HepG2 (cell line): ENCODE measurements around the gene REEP6. TPM values are rescaled to one million over a fixed set of nuclear protein-coding genes. Genes with fewer than 3 reads are reported as not detected.

Experiments used
- ATAC-seq: fragments of 200-7000 bp; cut with Tn5 transposase; 3 replicates; pipeline ENCODE4 v1.9.1; 2020; ENCODE audit warnings: mild to moderate bottlenecking, moderate library complexity
- BruUV-seq: library from RNA; stranded (reverse); fragments of 400-500 nt; replicated peaks from 2 replicates; lab custom pipeline; 2021; lab: Mats Ljungman, UMichigan
- CTCF ChIA-PET: fragments of 300-600 bp; formaldehyde crosslinking; extraction: SDS; loops from one replicate; lab custom pipeline; 2021; ENCODE audit warnings: low total read pairs, inconsistent platforms, low intra/inter-chr PET ratio; lab: Yijun Ruan, JAX
- POLR2A ChIA-PET: fragments of 350-600 bp; sonication (Branson Sonifier 250); formaldehyde crosslinking; loops from one replicate; lab custom pipeline; 2020; ENCODE audit warnings: antibody characterized with exemption, inconsistent platforms; lab: Yijun Ruan, JAX
- DNase-seq: peaks from one replicate; pipeline ENCODE4 v3.0.0-alpha.2; 2015; ENCODE audit warnings: low spot score
- FAIRE-seq: peaks from 3 replicates; lab custom pipeline; 2011; peaks lifted over from hg19 to GRCh38; lab: Jason Lieb, UNC
- H2AFZ ChIP-seq: one replicate; pipeline ENCODE4 v1.6.1; 2011; ENCODE audit warnings: low read length, inconsistent platforms
- H3K27ac ChIP-seq: fragments of 300-600 bp; 3 replicates; pipeline ENCODE4 v1.8.0; 2011; ENCODE audit warnings: mixed run types, mild to moderate bottlenecking, mixed read lengths, low read length, inconsistent platforms; ENCODE audit not compliant: insufficient read depth; ENCODE audit errors: extremely low read length
- H3K27me3 ChIP-seq, 2 experiments: fragments of 200-600 bp in 1 of 2; 2 replicates in 1 of 2; 3 replicates in 1 of 2; pipeline versions ENCODE4 v1.6.0 to v1.8.0; 2011; ENCODE audit warnings: low read length in 2 of 2, mild to moderate bottlenecking in 2 of 2, moderate library complexity in 2 of 2, inconsistent platforms in 1 of 2; ENCODE audit not compliant: insufficient read depth in 2 of 2, control insufficient read depth in 1 of 2
- H3K36me3 ChIP-seq, 2 experiments: fragments of 200-600 bp in 1 of 2; replicated peaks in 1 of 2; 2 replicates in 1 of 2; 3 replicates in 1 of 2; pipeline versions ENCODE4 v1.5.1 to v1.8.0; 2011; ENCODE audit warnings: low read length in 2 of 2, inconsistent platforms in 1 of 2; ENCODE audit not compliant: insufficient read depth in 2 of 2, control insufficient read depth in 1 of 2
- H3K4me1 ChIP-seq: 2 replicates; pipeline ENCODE4 v1.5.1; 2012; ENCODE audit warnings: low read length, inconsistent platforms; ENCODE audit not compliant: insufficient read depth
- H3K4me2 ChIP-seq: 2 replicates; pipeline ENCODE4 v1.6.0; 2011; ENCODE audit warnings: low read depth, low read length, inconsistent platforms
- H3K4me3 ChIP-seq, 3 experiments: fragments of 200-600 bp in 1 of 3; sonication (generic), shearing (Covaris generic) in 1 of 3; replicated peaks in 1 of 3; 2 replicates each; pipeline ENCODE4 v1.5.1; 2011 to 2016; ENCODE audit warnings: low read length in 3 of 3, inconsistent platforms in 2 of 3, low read depth in 2 of 3, mild to moderate bottlenecking in 2 of 3, control low read depth in 1 of 3, mixed read lengths in 1 of 3; ENCODE audit not compliant: insufficient read depth in 1 of 3
- H3K79me2 ChIP-seq: one replicate; pipeline ENCODE4 v1.6.1; 2011; ENCODE audit warnings: low read length, inconsistent platforms; ENCODE audit not compliant: insufficient read depth
- H3K9ac ChIP-seq: 2 replicates; pipeline ENCODE4 v1.6.0; 2011; ENCODE audit warnings: mild to moderate bottlenecking, low read depth, low read length, inconsistent platforms; ENCODE audit not compliant: insufficient read depth
- H3K9me3 ChIP-seq: 2 replicates; pipeline ENCODE4 v1.5.1; 2012; ENCODE audit warnings: mild to moderate bottlenecking, low read length
- H4K20me1 ChIP-seq: 2 replicates; pipeline ENCODE4 v1.6.0; 2011; ENCODE audit warnings: inconsistent platforms, mild to moderate bottlenecking, low read length, moderate library complexity; ENCODE audit not compliant: insufficient read depth
- AGO1 ChIP-seq: fragments of 200-400 bp; formaldehyde crosslinking; IDR thresholded peaks from 2 replicates; pipeline ENCODE4 v1.6.1; 2017; ENCODE audit warnings: mild to moderate bottlenecking, low read depth, low read length, moderate library complexity; ENCODE audit not compliant: poor library complexity, severe bottlenecking
- BCL6 ChIP-seq: IDR thresholded peaks from 2 replicates; pipeline ENCODE4 v1.6.1; 2016; ENCODE audit warnings: missing genetic modification reagents, missing compliant biosample characterization
- E2F2 ChIP-seq: sonication (generic); formaldehyde crosslinking; IDR thresholded peaks from 2 replicates; pipeline ENCODE4 v1.4.0; 2020; ENCODE audit warnings: missing genetic modification reagents, borderline replicate concordance
- HMGXB4 ChIP-seq, 2 experiments: sonication (generic) in 1 of 2; formaldehyde crosslinking in 1 of 2; IDR thresholded peaks; 2 replicates each; pipeline versions ENCODE4 v1.4.0 to v1.6.1; 2018 to 2020; ENCODE audit warnings: missing genetic modification reagents in 2 of 2, borderline replicate concordance in 1 of 2, low read depth in 1 of 2, mild to moderate bottlenecking in 1 of 2, missing biosample characterization in 1 of 2
- KLF16 ChIP-seq, 2 experiments: sonication (generic) in 1 of 2; formaldehyde crosslinking in 1 of 2; IDR thresholded peaks; 2 replicates each; pipeline versions ENCODE4 v1.6.1 to v1.8.0; 2016 to 2023; ENCODE audit warnings: missing genetic modification reagents in 2 of 2, missing compliant biosample characterization in 1 of 2
- MXD4 ChIP-seq: IDR thresholded peaks from 2 replicates; pipeline ENCODE4 v1.6.1; 2016; ENCODE audit warnings: mild to moderate bottlenecking, missing biosample characterization, missing genetic modification reagents
- NFYC ChIP-seq: IDR thresholded peaks from 2 replicates; pipeline ENCODE4 v1.6.1; 2016; ENCODE audit warnings: missing genetic modification reagents, missing compliant biosample characterization
- SIN3A ChIP-seq: IDR thresholded peaks from 2 replicates; pipeline ENCODE4 v1.6.1; 2011; ENCODE audit warnings: low read depth, mild to moderate bottlenecking, control low read depth, low read length, borderline replicate concordance
- SOX6 ChIP-seq, 2 experiments: fragments of 450-650 bp in 1 of 2; sonication (generic) in 1 of 2; formaldehyde crosslinking in 1 of 2; IDR thresholded peaks; 2 replicates each; pipeline versions ENCODE4 v1.4.0 to v1.6.1; 2017 to 2020; ENCODE audit warnings: antibody characterized with exemption in 1 of 2, mild to moderate bottlenecking in 1 of 2, missing genetic modification reagents in 1 of 2
- STAG1 ChIP-seq: sonication (generic); formaldehyde crosslinking; IDR thresholded peaks from 2 replicates; pipeline ENCODE4 v1.4.0; 2020; ENCODE audit warnings: missing genetic modification reagents
- THRA ChIP-seq: sonication (generic); formaldehyde crosslinking; IDR thresholded peaks from 2 replicates; pipeline ENCODE4 v1.4.0; 2020; ENCODE audit warnings: missing genetic modification reagents, borderline replicate concordance
- YEATS2 ChIP-seq: sonication (generic); formaldehyde crosslinking; IDR thresholded peaks from 2 replicates; pipeline ENCODE4 v1.4.0; 2020; ENCODE audit warnings: missing genetic modification reagents, borderline replicate concordance
- ZBTB38 ChIP-seq: sonication (generic); formaldehyde crosslinking; IDR thresholded peaks from 2 replicates; pipeline ENCODE4 v1.5.1; 2020; ENCODE audit warnings: mild to moderate bottlenecking, missing genetic modification reagents
- ZFP91 ChIP-seq: sonication (generic); formaldehyde crosslinking; IDR thresholded peaks from 2 replicates; pipeline ENCODE4 v1.9.0; 2022; ENCODE audit warnings: missing genetic modification reagents, mild to moderate bottlenecking, borderline replicate concordance
- ZFY ChIP-seq: sonication (generic); formaldehyde crosslinking; IDR thresholded peaks from 2 replicates; pipeline ENCODE4 v1.4.0; 2020; ENCODE audit warnings: missing genetic modification reagents
- WGBS: methylation state at CpG from one replicate; pipeline ENCODE4 v1.1.6; 2017; ENCODE audit warnings: low lambda C conversion rate; 5-methylcytosine and 5-hydroxymethylcytosine counted together
- in situ Hi-C: cut with HindIII; loops from 2 replicates; pipeline ENCODE4 v1.10.0; 2017; ENCODE audit warnings: low pct_unique_long_range_greater_than_20kb; ENCODE audit not compliant: extremely low pct_ligation_motif_present
- intact Hi-C: fragments of 100-400 bp; cut with micrococcal nuclease; formaldehyde crosslinking; loops from one replicate; pipeline ENCODE4 v1.10.0; 2022; ENCODE audit not compliant: unreplicated experiment
- polyA plus RNA-seq, 8 experiments: library from polyadenylated mRNA; depleted of rRNA in 3 of 8; stranded (reverse) in 7 of 8; unstranded in 1 of 8; fragments of >200 nt; fragmentation: Illumina TruSeq in 4 of 8; extraction: Trizol in 4 of 8; gene quantifications; 2 replicates each; pipeline versions ENCODE4 v1.2.1 to v1.2.3, GENCODE V29; 2011 to 2016; ENCODE audit warnings: low read depth in 4 of 8, missing spikeins in 1 of 8, mixed read lengths in 1 of 8; ENCODE audit not compliant: insufficient read depth in 1 of 8
- total RNA-seq, 5 experiments: library from RNA; depleted of rRNA; stranded (reverse); fragments of >200 nt; fragmentation: Illumina TruSeq; extraction: Trizol; gene quantifications; 2 replicates each; pipeline ENCODE4 v1.2.3, GENCODE V29; 2016; ENCODE audit warnings: low read depth in 1 of 5

The REEP6 gene
- total and polyA plus RNA-seq, 2 of the 13 experiments (the other 11 are each of a cell fraction or from before 2014, with no cell fraction given) = 10.0 to 28.8 TPM

- Histone ChIP-seq H3K9ac (peak overlapping the region; percentile 43), H3K27me3 (no peaks in the 10 kb centered on the region), H4K20me1 (no peaks in the 10 kb centered on the region), H3K27ac (no peak overlapping the region), H3K4me2 (peak overlapping the region; percentile 43), H3K4me1 (peaks cover 25% of the 10 kb centered on the region), H3K9me3 (no peaks in the 10 kb centered on the region), H3K4me3 (peak overlapping the region in 1 of 3 experiments; percentile 51; a peak in 2 of 6 replicates), H3K36me3 (no peaks in the 10 kb centered on the region), H3K79me2 (no peaks in the 10 kb centered on the region), H2AFZ (no peak overlapping the region)
- ChIA-PET CTCF (interaction anchor here (0.6 to 1.2 kb wide), 2 partner anchors 10 to 96 kb away, joined by 3 to 5 read pairs; partner anchors contain the start of genes ADAMTSL5 and DAZAP1), POLR2A (interaction anchor here (1.3 kb wide), 1 partner anchor 12 kb away, joined by 4 read pairs; the partner anchor contains the start of gene REEP6)
- in situ Hi-C loops (no loop called here), intact Hi-C loops (no loop called here)
- ATAC-seq = peak; percentile 59
- FAIRE-seq = no peak
- 69% methylated on average over 10 of the region's 49 CpGs for WGBS
- no peak for DNase-seq
- BruUV-seq = no TSS peak
- peak; percentile 73 for TF ChIP-seq THRA (CRISPR knock-in tag)
- TF ChIP-seq YEATS2 = peak; percentile 32; the same call in 1 of the 2 replicates
- peak; percentile 81; the same call in 1 of the 2 replicates for TF ChIP-seq ZFP91 (CRISPR knock-in tag)
- no peak for TF ChIP-seq E2F2
- TF ChIP-seq SOX6 (IDR thresholded peaks at IDR 0.05) = no peak
- no peak for TF ChIP-seq SOX6 (CRISPR knock-in tag; IDR thresholded peaks at IDR 0.05)
- peak; percentile 71; the same call in 1 of the 2 replicates for TF ChIP-seq ZBTB38
- TF ChIP-seq ZFY (CRISPR knock-in tag) = peak; percentile 36; the same call in 1 of the 2 replicates
- TF ChIP-seq MXD4 (CRISPR knock-in tag) = peak; percentile 55; the same call in 1 of the 2 replicates
- TF ChIP-seq BCL6 (CRISPR knock-in tag) = peak; percentile 29; the same call in 1 of the 2 replicates
- TF ChIP-seq NFYC (CRISPR knock-in tag) = peak; percentile 46; the same call in 1 of the 2 replicates
- TF ChIP-seq SIN3A = no peak
- peak; percentile 73 for TF ChIP-seq AGO1
- TF ChIP-seq KLF16 (CRISPR knock-in tag; IDR thresholded peaks at IDR 0.05) = 0 out of 4 replicates have a peak, but pooled peaks of 1 of the 2 experiments have one; percentile 27
- peak; percentile 57 to 65; a peak in 1 of 4 replicates for TF ChIP-seq HMGXB4 (CRISPR knock-in tag; IDR thresholded peaks at IDR 0.05; ENCODE audit: borderline replicate concordance in 1 of 2, low read depth in 1 of 2)
- TF ChIP-seq STAG1 (CRISPR knock-in tag) = peak; percentile 41; the same call in 1 of the 2 replicates
Measured at GRCh38 chr19:1503089-1503924, 12.3 kb downstream of the REEP6 start.
